Suprapubic skin (tissue), 4 donors: Measurements from ENCODE around the gene SLC8B1.

Source experiments
- CTCF ChIP-seq, 2 donors: fragments of 200-600 bp in 1 of 2; fragments of 450-650 bp in 1 of 2; sonication (generic) in 1 of 2; IDR thresholded peaks; one replicate each; pipeline ENCODE4 v1.5.1; 2016 to 2019; ENCODE audit warnings: antibody characterized with exemption in 2 of 2, mild to moderate bottlenecking in 1 of 2, moderate library complexity in 1 of 2
- POLR2A ChIP-seq, 2 donors: fragments of 450-650 bp; IDR thresholded peaks; one replicate each; pipeline ENCODE4 v1.6.1; 2017; ENCODE audit warnings: antibody characterized with exemption in 2 of 2, mild to moderate bottlenecking in 2 of 2, moderate library complexity in 2 of 2
- POLR2AphosphoS5 ChIP-seq, 3 donors: sonication (generic); formaldehyde crosslinking; IDR thresholded peaks; one replicate each; pipeline ENCODE4 v1.6.1; 2017; ENCODE audit warnings: antibody characterized with exemption in 3 of 3

DNA sequence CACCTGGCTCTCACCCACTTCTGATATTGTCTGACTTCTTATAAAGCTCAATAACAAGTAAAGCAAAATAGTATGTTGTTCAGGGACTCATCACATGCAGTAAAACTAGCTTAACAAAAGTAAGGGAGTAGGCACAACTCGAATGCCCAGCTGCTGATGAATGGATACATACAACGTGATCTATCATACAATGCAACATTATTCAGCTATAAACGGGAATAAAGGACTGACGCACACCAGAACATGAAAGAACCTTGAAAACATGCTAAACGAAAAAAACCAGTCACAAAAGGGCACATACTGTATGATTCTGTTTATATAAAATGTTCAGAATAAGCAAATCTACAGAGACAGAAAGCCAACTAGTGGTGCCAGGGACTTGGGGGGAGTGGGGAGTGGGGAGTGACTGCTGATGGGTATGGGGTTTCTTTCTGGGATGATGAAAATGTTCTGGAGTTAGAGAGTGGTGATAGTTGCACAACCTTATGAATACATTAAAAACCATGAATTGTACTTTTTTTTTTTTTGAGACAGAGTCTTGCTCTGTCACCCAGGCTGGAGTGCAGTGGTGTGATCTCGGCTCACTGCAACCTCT lies 34.6 kb upstream of the SLC8B1 start:
- TF ChIP-seq CTCF (IDR thresholded peaks at IDR 0.05) (no peak), POLR2A (IDR thresholded peaks at IDR 0.05) (no peak), POLR2AphosphoS5 (IDR thresholded peaks at IDR 0.05) (no peak)
